Breast epithelium (tissue), 3 donors: ENCODE measurements around the gene INHBE.

ENCODE experiments used
- CTCF ChIP-seq, 3 donors: fragments of 450-650 bp; IDR thresholded peaks; one replicate each; pipeline ENCODE4 v1.5.1; 2016 to 2017; ENCODE audit warnings: antibody characterized with exemption in 3 of 3, mild to moderate bottlenecking in 3 of 3, moderate library complexity in 3 of 3
- POLR2A ChIP-seq: fragments of 450-650 bp; IDR thresholded peaks from one replicate; pipeline ENCODE4 v1.6.1; 2016; ENCODE audit warnings: antibody characterized with exemption, mild to moderate bottlenecking, moderate library complexity
- POLR2AphosphoS5 ChIP-seq, 3 donors: sonication (generic); formaldehyde crosslinking; IDR thresholded peaks; one replicate each; pipeline ENCODE4 v1.6.1; 2017; ENCODE audit warnings: antibody characterized with exemption in 3 of 3

- no peak for TF ChIP-seq POLR2A
- TF ChIP-seq POLR2AphosphoS5 (IDR thresholded peaks at IDR 0.05) = no peak
- no peak for TF ChIP-seq CTCF (IDR thresholded peaks at IDR 0.05)
These were observed 20.4 kb upstream of the INHBE start, which contains the start of gene INHBC for GRCh38 chr12:57434517-57435223.
